Esophagus mucosa (tissue), 1 donor: ENCODE results near the gene ELMO1. TPM values are rescaled to one million over a fixed set of nuclear protein-coding genes. Genes with fewer than 3 reads are reported as not detected.
A peak's percentile ranks its signal among the peaks of the same experiment; 100 is the strongest.

Experiments used
- ATAC-seq: fragments of 200-7000 bp; cut with Tn5 transposase; one replicate; pipeline ENCODE4 v1.9.1; 2020
- total RNA-seq: library from RNA; stranded (reverse); gene quantifications from one replicate; pipeline ENCODE4 v1.2.4, GENCODE V29; 2023
- donor health status: DM: yes; HTN: yes; CAD: no.

Gene ELMO1
- total RNA-seq, 1 donor from 2014 or later, result 4.0 TPM

DNA sequence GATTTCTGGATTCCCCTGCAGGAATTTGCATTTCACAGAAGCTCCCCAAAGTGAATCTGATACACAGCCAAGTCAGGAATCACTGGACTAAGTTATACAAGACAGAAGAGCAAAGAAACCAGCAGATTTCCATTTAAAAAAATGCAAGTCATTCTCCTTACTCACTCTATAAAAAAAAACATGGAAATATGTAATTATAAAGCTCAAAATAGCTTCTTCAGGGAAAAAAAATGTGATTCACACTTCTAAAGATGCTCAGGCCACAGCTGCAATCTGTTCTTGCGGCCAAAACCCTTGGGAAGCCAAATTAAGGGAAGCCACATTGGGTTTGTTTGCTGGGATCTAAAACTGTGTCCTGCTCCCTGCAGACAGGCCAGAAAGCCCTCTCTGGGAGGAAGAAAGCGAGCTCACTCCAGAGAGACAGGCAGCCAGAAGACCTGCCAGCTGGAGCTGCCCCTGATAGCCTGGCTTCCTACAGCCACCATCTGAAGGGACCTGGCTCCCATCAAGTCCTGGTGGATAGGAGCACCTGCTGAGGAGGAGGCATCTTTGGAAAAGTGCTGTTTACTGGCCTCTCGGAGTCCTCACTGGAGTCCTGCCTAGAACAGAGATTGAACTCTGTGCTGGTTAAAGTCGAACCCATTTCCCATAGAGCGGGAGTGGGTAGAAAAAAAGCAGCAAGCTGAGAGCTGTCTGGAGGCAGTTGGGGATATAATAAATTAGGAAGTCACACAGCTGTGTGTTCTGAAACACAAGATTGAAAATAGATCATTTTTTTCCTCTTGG lies 365.2 kb downstream of the ELMO1 start:
- no peak for ATAC-seq

DNA sequence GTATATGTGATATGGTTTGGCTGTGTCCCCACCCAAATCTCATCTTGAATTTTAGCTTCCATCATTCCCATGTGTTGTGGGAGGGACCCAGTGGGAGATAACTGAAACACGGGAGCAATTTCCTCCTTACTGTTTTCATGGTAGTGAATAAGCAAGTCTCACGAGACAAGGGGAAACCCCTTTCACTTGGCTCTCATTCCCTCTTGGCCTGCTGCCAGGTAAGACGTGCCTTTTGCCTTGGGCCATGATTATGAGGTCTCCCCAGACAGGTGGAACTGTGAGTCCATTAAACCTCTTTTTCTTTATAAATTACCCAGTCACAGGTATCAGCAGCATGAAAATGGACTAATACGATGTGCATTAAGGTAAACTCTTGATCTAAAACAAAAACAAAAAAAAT lies 367.2 kb downstream of the ELMO1 start:
- ATAC-seq, result no peak

DNA sequence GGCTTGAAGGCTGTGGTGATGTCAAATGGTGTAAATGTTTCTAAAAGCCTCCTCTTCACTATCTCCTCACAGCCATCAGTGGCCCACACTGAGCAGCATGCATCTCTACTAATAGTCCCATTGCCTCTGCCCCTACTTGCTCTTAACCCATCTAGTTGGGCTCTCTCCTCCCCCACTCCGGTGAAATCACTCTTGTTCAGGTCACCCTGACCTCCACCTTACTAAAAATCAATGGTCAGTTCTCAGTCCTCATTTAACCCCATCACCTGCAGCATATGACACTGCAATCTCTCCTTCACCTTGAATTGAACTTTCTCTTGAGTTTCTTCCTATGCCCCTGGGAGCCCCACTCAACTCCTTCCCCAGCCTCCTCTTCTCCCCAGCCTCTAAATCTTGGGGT lies 369.2 kb downstream of the ELMO1 start:
- no peak for ATAC-seq

DNA sequence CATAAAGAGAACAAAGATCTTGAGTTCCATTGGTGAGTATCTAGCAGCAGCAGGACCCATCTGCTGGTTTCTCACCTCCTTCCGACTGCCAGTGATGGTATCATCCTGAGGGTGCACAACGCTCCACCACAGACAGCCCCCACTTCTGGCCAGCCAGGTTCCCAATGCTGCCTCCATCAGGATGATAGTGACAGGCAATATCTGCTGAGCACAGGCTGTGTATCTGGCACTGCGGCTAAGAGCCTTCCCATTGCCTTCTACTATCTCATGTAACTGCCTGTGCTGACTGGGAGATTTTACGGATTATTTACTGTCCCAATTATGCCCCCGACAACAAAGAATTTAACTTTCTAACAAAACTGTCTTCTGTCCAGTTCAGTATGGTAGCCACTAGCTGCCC lies 372.0 kb downstream of the ELMO1 start:
- ATAC-seq, result no peak

DNA sequence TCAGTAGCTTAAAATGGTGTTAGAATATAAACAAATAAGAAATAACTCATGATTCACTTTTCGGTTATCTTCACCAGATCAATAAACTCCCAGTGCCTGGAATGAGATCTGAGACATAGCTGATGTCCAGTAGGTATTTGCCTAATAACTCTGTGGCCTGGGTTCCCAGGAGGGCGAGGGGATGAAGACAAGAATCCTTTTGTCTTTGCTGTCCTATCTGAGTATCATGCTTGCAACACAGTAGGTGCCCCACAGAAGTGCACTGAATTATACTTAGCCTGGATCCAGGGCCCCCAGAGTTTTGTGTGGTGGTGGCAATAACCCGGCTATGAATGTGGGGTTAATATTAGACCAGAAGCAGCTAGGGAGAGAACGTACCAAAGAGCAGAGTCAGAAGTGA lies 374.3 kb downstream of the ELMO1 start:
- no peak for ATAC-seq

DNA sequence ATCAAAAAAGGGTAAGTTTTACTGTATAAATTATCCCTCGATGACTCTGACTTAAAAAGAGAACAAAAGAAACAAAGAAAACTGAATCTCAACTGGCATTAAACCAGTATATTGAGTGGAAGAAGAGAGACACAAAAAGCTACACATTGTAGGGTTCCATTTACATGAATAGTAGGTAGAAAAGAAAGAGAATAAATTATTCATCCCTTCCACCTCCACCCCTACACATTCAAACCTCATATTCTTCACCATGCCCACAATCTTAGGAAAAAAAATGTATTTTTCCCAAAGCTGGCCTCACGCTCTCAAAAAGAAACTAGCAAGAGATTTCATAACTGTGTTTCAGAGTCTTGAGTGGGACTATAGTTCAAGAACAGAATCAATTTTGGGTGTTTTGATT lies 377.5 kb downstream of the ELMO1 start:
- ATAC-seq, result no peak

DNA sequence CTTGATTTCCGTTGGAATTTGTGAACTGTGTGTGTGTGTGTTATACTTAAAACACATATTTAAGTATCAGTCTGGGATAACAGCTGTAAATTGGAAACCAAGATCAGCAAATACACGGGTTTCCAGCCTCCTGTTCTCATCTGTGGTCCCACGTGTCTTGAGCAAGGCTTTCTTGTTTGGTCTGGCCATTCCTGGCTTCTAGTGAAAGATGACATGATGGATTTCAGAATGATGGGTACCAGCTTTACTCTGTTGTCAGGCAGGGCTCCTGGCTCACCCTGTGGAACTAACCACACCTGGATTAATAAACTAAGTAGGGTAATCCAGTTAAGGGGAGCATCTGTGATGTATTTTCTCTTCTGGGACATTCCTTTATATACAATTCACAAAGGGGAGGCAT lies 378.2 kb downstream of the ELMO1 start:
- no peak for ATAC-seq

DNA sequence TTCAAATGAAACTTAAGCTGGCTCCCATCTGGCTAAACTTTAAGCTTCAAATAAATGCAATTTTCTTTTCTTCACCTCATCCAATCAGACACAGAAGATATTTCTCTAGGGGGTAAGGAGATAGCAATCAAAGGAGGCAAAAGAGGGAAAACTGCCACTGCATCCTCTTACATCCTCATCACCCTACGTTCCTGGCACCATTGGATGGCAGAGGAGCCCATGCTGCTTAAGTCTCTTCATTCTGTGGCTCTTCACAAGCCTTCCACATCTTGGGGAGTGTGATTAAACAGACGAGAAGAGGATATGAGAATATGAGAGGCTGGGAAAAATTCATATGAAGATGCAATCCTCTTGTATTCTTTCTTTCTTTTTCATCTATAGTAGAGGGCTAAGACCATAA lies 378.6 kb downstream of the ELMO1 start:
- ATAC-seq, result no peak

DNA sequence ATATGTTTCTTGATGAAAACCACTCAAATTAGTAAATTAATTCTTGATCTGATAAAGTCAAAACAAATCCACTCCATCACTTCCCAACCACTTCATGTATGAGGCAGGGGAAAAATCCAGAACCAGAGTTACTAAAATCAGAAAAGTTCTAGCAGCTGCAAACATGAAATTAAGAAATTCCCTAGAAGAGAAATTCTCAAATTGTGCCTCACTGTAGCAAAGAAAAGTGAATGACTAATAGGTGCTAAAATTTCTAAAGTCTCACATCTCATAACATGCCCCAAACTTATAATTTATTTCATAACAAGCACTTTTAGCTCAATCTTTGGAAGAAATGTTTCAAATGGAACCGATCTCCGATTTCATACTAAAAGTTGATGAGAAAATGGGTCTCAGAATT lies 379.3 kb downstream of the ELMO1 start:
- no peak for ATAC-seq

DNA sequence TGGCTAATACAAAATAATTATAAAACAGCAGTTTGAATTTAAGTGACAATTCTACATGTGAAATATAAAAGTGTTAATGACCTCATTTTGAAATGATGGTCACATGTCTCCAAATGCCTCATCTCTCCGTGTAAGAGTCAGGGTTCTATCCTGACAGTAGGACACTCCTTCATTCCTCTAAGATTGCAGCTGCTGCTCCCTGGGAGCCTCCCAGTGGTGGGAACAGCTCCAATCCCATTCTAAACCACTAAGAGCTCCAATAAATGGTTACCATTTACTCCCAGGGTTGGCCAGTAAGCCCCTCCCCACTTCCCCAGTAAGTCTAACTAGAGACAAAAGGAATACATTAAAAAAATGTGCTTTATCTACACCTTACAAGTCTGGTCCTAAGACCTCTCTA lies 379.8 kb downstream of the ELMO1 start:
- ATAC-seq, result no peak

DNA sequence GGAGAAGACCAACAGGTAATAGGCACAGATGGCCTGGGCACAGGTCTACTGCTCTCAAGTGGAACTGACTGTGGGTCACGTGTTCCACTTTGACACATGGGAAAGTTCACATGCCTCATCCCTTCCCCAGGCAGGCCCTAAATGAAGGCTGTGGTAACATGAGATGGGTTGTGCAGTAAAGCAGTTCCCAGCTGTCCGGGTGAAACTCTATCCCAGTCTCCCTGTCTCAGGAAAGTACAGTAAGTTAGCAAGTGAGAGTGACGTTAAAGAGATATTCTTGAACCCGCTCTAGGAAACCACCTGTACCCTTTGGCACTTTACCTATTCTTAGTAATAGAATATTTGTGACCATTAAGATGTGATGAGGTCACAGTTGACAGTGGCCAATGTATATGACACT lies 380.6 kb downstream of the ELMO1 start:
- ATAC-seq, result no peak

DNA sequence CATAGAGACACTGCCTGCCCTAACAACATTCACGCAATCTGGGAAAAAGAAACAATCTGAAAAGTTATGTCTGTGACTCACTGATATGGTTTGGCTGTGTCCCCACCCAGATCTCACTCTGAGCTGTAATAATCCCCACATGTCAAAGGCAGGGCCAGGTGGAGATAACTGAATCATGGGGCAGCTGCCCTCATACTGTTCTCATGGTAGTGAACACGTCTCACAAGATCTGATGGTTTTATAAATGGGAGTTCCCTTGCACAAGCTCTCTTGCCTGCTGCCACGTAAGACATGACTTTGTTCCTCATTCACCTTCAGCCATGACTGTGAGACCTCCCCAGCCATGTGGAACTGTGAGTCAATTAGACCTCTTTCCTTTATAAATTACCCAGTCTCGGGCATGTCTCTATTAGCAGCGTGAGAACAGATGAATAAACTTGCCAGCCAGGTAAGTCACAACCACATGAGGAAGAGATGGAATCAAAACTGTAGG lies 382.8 kb downstream of the ELMO1 start:
- peak; percentile 77 for ATAC-seq

DNA sequence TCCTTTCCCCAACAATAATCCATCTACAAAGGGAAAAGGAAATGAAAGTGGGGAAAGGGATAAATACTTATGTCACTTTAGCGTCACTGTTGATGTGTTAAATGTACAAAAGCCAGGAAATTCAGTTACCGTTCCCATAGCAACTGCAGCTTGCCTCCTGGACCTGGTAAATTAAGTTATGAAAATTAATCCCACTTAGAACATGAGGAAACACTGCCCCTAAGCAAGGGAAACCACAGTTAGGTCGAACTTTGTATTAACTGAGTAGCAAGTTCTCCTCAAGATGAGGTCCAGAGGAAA lies 386.2 kb downstream of the ELMO1 start:
- no peak for ATAC-seq

DNA sequence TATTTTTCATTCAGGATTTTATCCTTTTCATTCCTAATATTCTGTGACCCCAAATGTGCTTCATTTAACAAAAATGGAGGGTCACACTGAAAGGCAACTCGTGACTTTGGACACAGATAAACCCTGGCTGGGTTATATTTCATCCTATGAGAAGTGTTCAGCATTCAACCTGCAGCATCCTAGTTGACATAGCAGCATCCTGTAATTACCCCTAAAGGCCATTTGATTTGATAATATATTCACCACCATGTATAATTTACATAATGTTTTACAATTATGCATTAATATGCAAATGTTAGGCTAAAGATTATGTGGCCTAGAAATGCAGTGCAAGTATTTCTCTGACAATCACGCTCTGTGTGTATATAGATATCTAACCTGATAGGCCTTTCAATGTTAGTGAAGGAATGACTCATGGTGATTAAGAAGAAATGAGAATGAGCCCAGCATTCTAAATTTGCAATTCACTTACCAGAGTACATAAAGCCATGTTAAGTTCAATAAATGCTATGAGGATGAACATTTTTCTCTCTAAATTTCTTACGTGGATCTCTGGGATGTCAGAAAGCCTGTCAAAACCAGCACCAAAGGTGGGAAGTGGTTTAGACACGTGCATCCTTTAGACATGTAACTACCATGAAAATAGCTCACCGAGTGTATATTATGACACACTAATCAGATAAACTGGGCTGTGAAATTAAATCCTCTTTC lies 386.7 kb downstream of the ELMO1 start:
- ATAC-seq, result no peak

DNA sequence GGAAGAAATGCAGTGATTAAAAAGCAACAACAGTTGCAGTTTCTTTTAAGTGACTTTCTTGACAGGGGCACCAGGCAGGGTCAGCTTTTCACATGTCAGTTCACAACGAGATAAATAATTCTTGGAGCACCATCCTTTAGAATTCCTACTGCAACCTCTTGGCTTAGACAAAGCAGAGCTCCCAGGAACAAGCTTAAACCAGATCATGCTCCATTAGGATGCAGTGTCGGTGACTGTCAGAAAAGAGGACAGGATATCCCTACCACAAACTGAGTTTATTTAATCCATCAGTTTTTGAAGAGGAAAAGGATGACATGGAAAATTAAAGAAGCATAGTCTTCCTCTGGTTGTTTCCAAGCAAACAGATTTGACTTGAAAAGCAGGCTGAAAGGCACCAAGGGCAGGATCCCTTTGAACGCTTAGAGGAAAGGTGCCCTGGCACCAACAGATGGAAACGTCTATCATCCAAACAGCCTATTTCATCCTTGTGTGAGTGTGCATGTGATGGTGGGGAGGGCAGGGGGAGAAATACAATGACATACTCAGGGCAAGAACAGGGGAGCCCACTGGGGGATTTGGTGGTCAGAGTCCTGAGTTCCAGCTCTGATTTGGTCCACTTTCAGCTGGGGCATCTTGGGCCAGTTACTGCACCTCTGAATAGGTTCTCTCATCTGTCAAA lies 392.3 kb downstream of the ELMO1 start:
- no peak for ATAC-seq

DNA sequence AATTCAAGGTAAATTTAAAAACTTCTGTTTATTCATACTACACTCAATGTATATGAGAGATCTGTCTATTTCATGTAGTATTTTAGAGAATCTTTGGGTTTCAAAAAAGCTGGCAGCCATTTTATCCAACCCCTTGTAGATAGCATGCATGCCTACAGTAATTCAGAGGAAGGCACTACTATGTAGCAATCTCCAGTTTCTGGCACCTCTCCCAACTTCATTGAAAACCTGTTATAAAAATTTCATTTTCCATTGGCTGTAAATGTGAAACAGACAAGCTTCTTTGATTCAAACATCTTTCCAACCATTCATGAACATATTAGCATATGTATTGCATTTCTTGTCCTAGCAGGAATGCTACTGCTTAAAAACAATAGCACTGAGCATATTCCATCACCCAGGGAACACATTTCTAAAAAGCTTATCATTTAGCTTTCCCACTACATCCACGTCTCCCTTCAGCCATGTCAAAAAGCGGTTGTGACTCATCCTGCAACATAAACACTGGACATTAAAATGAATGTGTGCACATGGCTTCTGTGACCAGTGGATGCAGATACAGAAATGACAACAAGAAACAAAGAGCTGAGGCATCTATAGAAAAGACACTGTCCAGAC lies 393.9 kb downstream of the ELMO1 start:
- no peak for ATAC-seq

DNA sequence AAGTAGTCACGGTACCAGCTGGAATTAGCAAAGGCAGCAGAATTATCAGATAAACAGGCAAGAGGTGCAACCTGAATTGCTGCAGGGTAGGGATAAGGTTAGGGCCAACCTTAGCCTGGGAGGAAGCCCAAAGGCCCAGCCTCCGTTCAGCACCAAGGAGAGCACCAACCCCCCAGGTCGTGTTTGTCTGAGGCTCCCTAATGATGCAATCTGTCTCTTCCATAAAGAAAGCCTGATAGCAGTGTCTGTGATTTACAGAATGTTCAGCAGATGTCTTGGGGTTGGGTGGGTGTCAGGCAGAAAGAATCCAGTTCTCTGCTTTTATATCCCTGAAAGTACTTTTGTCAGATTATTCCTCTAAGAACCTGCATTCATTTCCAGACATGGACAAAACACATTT lies 396.0 kb downstream of the ELMO1 start:
- peak; percentile 59 for ATAC-seq

DNA sequence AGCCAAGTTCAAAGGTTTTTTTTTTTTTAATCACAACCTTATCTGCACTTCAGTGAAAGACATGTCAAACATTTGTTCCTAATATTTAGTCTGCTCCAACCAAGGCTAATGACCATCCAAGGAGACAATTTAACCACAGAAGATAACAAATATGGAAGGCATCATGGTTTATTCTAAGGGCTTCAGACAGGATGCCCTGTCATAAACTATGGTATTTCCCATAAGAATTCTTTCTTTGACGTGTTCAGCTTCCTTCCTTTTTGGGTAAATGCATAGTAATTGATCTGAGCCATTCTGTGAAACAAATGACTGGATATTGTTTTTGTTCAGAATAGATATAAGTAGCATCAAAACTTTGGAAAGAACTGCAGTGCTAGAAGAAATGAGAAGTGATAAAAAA lies 397.9 kb downstream of the ELMO1 start:
- no peak for ATAC-seq

DNA sequence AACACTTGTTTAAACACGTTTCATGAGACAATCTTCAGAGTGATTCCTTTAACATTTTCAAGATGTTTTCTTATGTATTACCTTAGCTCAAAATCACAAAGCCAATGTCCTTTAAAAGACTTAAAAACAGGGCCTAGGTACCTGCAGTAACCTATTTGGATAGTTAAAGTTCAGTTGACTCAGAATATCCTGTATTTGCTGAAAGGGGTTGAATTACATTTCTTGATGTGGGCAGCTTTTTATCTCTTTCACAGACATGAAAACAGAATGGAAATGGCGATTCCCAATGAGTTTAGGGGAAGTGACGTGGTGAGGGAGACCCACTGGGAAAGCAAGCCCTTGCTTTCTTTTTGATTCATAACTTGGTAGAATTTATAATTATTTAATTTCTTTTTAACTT lies 400.0 kb downstream of the ELMO1 start:
- no peak for ATAC-seq

DNA sequence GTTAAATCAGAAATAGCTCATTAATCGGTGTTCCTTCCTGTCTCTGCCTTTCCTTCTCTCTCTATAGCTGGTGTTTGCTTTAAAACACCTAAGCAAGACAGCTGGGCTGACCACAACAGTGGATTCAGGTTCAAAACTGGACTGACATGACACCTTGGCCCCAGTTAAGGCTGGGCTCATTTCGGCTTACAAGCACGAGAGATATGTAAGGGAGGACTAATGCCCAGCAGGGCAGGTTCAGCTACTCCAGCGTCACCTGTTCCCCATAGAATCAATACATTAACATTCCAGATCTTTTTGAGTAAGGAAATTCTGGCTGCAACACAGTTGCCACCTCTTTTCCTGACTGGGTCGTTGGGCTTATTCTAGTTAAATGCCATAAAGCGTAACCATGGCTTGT lies 401.4 kb downstream of the ELMO1 start:
- ATAC-seq, result no peak

DNA sequence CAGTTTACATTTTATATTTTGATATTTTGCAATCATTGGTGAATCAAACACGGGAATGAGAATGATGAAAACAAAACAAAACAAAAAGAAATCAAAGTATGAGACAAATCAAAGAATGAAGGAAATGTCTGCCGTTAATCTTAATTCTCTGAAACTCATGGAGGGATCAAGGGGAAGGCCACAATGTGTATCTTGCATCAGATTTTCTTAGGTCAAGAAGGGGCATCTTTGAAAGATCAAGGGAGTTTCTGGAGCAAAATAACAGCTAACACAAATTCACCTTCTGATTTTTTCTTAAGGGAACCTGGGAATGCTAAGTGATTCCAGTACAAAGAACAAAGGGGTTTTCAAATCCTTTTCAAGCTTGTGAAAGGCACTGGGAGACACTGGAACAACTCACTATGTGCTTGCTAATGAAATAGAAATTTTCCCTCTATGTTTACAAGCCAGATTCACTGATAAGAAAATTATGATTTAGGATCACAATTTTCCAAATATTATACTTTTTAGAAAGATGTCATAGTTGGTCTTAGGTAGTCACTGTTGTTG lies 402.1 kb downstream of the ELMO1 start:
- no peak for ATAC-seq

DNA sequence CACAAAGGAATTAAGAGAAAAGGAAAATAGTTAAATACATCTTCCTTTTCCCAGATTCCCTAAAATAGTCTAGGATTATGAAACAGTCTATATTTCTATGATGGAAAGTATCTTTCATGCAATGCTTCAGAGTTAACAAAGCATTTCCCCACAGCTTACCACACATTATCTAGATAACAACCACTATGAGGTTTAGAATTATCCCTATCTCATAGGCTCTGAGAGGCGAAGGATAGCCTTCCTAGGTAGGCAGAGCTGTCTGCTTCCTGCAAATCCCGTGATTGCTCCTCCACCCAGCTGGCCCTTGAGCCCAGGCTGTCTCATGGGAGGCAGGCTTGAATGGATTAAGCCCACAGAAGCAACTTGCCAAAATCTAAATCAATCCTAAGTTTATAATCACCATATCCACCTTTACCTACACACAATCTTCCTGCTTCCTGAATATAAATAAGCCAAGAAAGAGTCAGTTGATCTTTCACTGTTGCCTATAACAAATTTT lies 402.9 kb downstream of the ELMO1 start:
- ATAC-seq, result no peak

DNA sequence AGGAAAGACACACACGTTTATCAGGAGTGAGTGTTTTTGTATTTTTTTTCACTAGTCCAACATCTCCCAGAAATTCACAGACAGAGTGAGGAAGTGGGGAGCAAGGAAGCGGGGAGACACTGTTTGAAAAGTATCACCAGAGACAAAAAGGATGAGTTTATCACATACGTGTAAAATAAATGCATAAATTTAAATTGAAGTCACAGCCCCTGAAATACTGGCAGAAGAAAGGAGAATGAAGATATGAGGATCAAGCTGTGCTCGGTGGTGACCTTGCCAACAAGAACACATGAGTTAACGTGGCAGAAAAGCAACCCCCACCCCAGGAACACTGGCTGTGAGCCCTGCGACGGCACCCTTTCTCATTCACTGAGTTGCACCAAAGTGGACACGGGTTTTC lies 407.2 kb downstream of the ELMO1 start:
- ATAC-seq, result no peak
